GM12891 (cell line): ENCODE measurements around the gene ERMP1.

Source experiments
- PAX5 ChIP-seq: IDR thresholded peaks from 2 replicates; pipeline ENCODE4 v1.6.1; 2011; ENCODE audit warnings: low read length, moderate library complexity, mild to moderate bottlenecking; ENCODE audit not compliant: insufficient read depth, severe bottlenecking
- POLR2A ChIP-seq: IDR thresholded peaks from 2 replicates; pipeline ENCODE4 v1.6.1; 2011; ENCODE audit warnings: low read depth, low read length, control low read depth
- POLR2AphosphoS5 ChIP-seq: IDR thresholded peaks from 2 replicates; pipeline ENCODE4 v1.6.1; 2011; ENCODE audit warnings: low read depth, low read length, control low read depth
- POU2F2 ChIP-seq: IDR thresholded peaks from 2 replicates; pipeline ENCODE4 v1.6.1; 2011; ENCODE audit warnings: low read depth, mild to moderate bottlenecking, control low read depth, low read length, moderate library complexity
- SPI1 ChIP-seq: IDR thresholded peaks from 2 replicates; pipeline ENCODE4 v1.6.1; 2011; ENCODE audit warnings: low read depth, low read length, control low read depth
- TAF1 ChIP-seq: IDR thresholded peaks from 2 replicates; pipeline ENCODE4 v1.6.1; 2011; ENCODE audit warnings: low read depth, low read length, control low read depth

- TF ChIP-seq TAF1 (no peak), SPI1 (no peak), POLR2A (no peak), POLR2AphosphoS5 (no peak), POU2F2 (no peak), PAX5 (no peak)
Observed at GRCh38 chr9:5846501-5846921, 13.6 kb upstream of the ERMP1 start.
